Smooth muscle cell (in vitro differentiated cells): Measurements from ENCODE around the gene TFF3. TPM values are rescaled to one million over a fixed set of nuclear protein-coding genes. Genes with fewer than 3 reads are reported as not detected.

Experiments
- DNase-seq: peaks from one replicate; lab custom pipeline; 2025; ENCODE audit not compliant: unreplicated experiment; lab: John Stamatoyannopoulos, UW
- H2AFZ ChIP-seq: fragments of 200-600 bp; sonication (generic); 2 replicates; pipeline ENCODE4 v1.6.0; 2016; ENCODE audit warnings: antibody characterized with exemption, low read depth, mild to moderate bottlenecking
- H3F3A ChIP-seq: fragments of 200-600 bp; sonication (generic); 2 replicates; pipeline ENCODE4 v1.6.0; 2017; ENCODE audit warnings: antibody characterized with exemption, low read depth
- H3K27ac ChIP-seq: fragments of 200-600 bp; sonication (generic); 2 replicates; pipeline ENCODE4 v1.5.1; 2016; ENCODE audit warnings: low read depth, mild to moderate bottlenecking
- H3K27me3 ChIP-seq: fragments of 200-600 bp; sonication (generic); 2 replicates; pipeline ENCODE4 v1.6.1; 2016; ENCODE audit warnings: low read depth, mild to moderate bottlenecking
- H3K36me3 ChIP-seq: fragments of 200-600 bp; sonication (generic); 2 replicates; pipeline ENCODE4 v1.5.1; 2016; ENCODE audit warnings: low read depth
- H3K4me1 ChIP-seq: fragments of 200-600 bp; sonication (generic); 2 replicates; pipeline ENCODE4 v1.5.1; 2016; ENCODE audit warnings: low read depth
- H3K4me2 ChIP-seq: fragments of 200-600 bp; sonication (generic); 2 replicates; pipeline ENCODE4 v1.6.0; 2016; ENCODE audit warnings: mild to moderate bottlenecking
- H3K4me3 ChIP-seq: fragments of 200-600 bp; sonication (generic); 2 replicates; pipeline ENCODE4 v1.5.1; 2016; ENCODE audit warnings: mild to moderate bottlenecking
- H3K79me2 ChIP-seq: fragments of 200-600 bp; sonication (generic); 2 replicates; pipeline ENCODE4 v1.6.0; 2016; ENCODE audit warnings: low read depth, mild to moderate bottlenecking
- H3K9ac ChIP-seq: fragments of 200-600 bp; sonication (generic); 2 replicates; pipeline ENCODE4 v1.6.0; 2016; ENCODE audit warnings: low read depth
- H3K9me3 ChIP-seq: fragments of 200-600 bp; sonication (generic); replicated peaks from 2 replicates; pipeline ENCODE4 v1.5.1; 2016; ENCODE audit warnings: low read depth
- H4K20me1 ChIP-seq: fragments of 200-600 bp; sonication (generic); 2 replicates; pipeline ENCODE4 v1.6.0; 2016; ENCODE audit warnings: low read depth
- WGBS: methylation state at CpG from one replicate; pipeline ENCODE4 v1.1.7; 2016; ENCODE audit warnings: low lambda C conversion rate; 5-methylcytosine and 5-hydroxymethylcytosine counted together
- polyA plus RNA-seq: library from polyadenylated mRNA; unstranded; fragments of >200 nt; fragmentation: Nextera tagmentation; extraction: Ambion mirVana; gene quantifications from 2 replicates; pipeline ENCODE4 v1.2.1, GENCODE V29; 2016
- total RNA-seq: library from RNA; depleted of rRNA; stranded (reverse); fragments of >200 nt; gene quantifications from 2 replicates; pipeline ENCODE4 v1.2.3, GENCODE V29; 2014
- TF ChIP-seq, protein P1 (sequence below): fragments of 200-600 bp; sonication (generic); IDR thresholded peaks from 2 replicates; pipeline ENCODE4 v1.5.1; 2017; ENCODE audit warnings: borderline replicate concordance, mild to moderate bottlenecking, antibody characterized with exemption; ENCODE audit not compliant: insufficient read depth, poor library complexity, severe bottlenecking

TFF3 gene
- total and polyA plus RNA-seq, 2 experiments from 2014 or later: 0.31 TPM; not detected in 1

DNA sequence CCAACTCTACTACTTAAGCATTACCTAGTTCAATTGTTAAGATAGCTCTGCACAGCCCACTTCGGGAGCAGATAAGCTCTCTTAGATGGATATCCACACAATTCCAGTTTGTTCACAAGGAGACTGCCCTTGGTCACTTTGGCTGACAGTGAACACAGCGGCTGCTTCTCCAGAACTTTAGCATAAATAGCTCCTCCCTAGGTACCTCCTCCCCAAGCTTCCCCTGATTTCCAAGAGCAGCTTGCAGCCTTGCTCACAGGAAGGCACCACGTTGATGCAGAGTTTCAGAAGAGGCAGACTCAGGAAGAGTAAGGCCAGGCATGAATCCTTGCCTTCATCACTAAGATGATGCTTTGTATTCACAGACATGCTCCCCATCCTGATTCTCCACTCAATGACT, 24.7 kb downstream of the TFF3 start:
- no peak for DNase-seq
- Histone ChIP-seq H3K9ac (no peak overlapping the region), H3K4me3 (no peak overlapping the region), H3K79me2 (no peaks in the 10 kb centered on the region), H3K27ac (no peak overlapping the region), H3K4me2 (no peak overlapping the region), H3K27me3 (no peaks in the 10 kb centered on the region), H4K20me1 (no peaks in the 10 kb centered on the region), H2AFZ (no peak overlapping the region), H3K9me3 (no peaks in the 10 kb centered on the region), H3K36me3 (no peaks in the 10 kb centered on the region), H3K4me1 (no peaks in the 10 kb centered on the region), H3F3A (no peaks in the 10 kb centered on the region)
- TF ChIP-seq, protein P1, sequence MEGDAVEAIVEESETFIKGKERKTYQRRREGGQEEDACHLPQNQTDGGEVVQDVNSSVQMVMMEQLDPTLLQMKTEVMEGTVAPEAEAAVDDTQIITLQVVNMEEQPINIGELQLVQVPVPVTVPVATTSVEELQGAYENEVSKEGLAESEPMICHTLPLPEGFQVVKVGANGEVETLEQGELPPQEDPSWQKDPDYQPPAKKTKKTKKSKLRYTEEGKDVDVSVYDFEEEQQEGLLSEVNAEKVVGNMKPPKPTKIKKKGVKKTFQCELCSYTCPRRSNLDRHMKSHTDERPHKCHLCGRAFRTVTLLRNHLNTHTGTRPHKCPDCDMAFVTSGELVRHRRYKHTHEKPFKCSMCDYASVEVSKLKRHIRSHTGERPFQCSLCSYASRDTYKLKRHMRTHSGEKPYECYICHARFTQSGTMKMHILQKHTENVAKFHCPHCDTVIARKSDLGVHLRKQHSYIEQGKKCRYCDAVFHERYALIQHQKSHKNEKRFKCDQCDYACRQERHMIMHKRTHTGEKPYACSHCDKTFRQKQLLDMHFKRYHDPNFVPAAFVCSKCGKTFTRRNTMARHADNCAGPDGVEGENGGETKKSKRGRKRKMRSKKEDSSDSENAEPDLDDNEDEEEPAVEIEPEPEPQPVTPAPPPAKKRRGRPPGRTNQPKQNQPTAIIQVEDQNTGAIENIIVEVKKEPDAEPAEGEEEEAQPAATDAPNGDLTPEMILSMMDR: no peak
- 69% methylated on average over 3 of the region's 3 CpGs for WGBS

DNA sequence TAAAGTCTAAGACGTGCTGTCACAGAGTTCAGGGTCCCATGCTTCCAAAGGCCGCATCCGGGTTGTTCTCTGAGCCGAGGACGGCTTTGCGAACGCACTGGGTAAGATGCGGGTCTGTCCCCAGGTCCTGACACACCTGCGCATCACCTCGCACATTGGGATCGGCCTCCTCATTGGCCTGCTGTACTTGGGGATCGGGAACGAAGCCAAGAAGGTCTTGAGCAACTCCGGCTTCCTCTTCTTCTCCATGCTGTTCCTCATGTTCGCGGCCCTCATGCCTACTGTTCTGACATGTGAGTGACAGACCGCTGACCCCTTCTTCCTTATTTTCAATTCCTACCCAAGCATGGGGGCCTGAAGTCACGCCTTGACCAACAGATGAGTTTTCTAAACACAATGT, 25.3 kb downstream of the TFF3 start:
- Histone ChIP-seq H3K9ac (no peak overlapping the region), H4K20me1 (no peaks in the 10 kb centered on the region), H3K4me3 (no peak overlapping the region), H2AFZ (no peak overlapping the region), H3K27me3 (no peaks in the 10 kb centered on the region), H3K27ac (no peak overlapping the region), H3K4me1 (no peaks in the 10 kb centered on the region), H3K36me3 (no peaks in the 10 kb centered on the region), H3K9me3 (no peaks in the 10 kb centered on the region), H3K4me2 (no peak overlapping the region), H3K79me2 (no peaks in the 10 kb centered on the region), H3F3A (no peaks in the 10 kb centered on the region)
- WGBS: 97% methylated on average over 18 of the region's 18 CpGs
- no peak for DNase-seq
- TF ChIP-seq, protein P1: no peak

DNA sequence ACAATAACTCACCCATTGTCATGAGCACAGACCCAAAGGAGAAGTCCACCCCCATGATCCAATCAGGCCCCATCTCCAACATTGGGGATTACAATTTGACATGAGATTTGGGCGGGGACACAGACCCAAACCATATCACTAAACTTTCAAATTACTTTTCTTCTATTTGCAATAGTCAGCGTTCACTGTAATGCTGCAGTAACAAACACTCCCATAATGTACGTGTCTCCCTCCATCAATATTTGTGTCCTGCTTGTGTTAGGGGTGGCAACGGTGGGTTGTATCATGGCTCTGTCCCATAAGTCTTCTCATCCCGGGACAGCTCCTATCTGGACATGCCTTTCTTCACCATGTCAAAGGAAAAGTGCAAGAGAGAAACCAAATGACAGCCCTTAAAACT, 26.2 kb downstream of the TFF3 start:
- Histone ChIP-seq H3K4me3 (no peak overlapping the region), H2AFZ (no peak overlapping the region), H3K4me2 (no peak overlapping the region), H3F3A (no peaks in the 10 kb centered on the region), H3K36me3 (no peaks in the 10 kb centered on the region), H4K20me1 (no peaks in the 10 kb centered on the region), H3K4me1 (no peaks in the 10 kb centered on the region), H3K27ac (no peak overlapping the region), H3K9ac (no peak overlapping the region), H3K9me3 (no peaks in the 10 kb centered on the region), H3K79me2 (no peaks in the 10 kb centered on the region), H3K27me3 (no peaks in the 10 kb centered on the region)
- DNase-seq: no peak
- TF ChIP-seq, protein P1: no peak
- 92% methylated on average over 5 of the region's 5 CpGs for WGBS
